CD8-positive, alpha-beta memory T cell (primary cell): Measurements from ENCODE around the gene TNFRSF21. TPM values are rescaled to one million over a fixed set of nuclear protein-coding genes. Genes with fewer than 3 reads are reported as not detected.

Source experiments
- CTCF ChIA-PET: fragments of 350-600 bp; sonication (Branson Sonifier 250); formaldehyde crosslinking; loops from one replicate; lab custom pipeline; 2021; ENCODE audit warnings: antibody characterized with exemption; lab: Charles Lee
- POLR2A ChIA-PET: fragments of 350-600 bp; sonication (Branson Sonifier 250); formaldehyde crosslinking; loops from one replicate; lab custom pipeline; 2021; ENCODE audit warnings: antibody characterized with exemption; lab: Charles Lee
- DNase-seq, 5 donors: peaks; one replicate each; pipeline versions ENCODE4 v3.0.0 to v3.0.0-alpha.2; 2020 to 2022; ENCODE audit warnings: mixed read lengths in 1 of 5
- H3K27ac ChIP-seq: one replicate; pipeline ENCODE4 v1.7.0; 2013; ENCODE audit warnings: low read depth, mild to moderate bottlenecking, low read length, moderate library complexity
- H3K27me3 ChIP-seq: 2 replicates; pipeline ENCODE4 v1.7.0; 2013; ENCODE audit warnings: low read length, mild to moderate bottlenecking; ENCODE audit not compliant: insufficient read depth, poor library complexity, severe bottlenecking
- H3K36me3 ChIP-seq: 2 replicates; pipeline ENCODE4 v1.7.0; 2013; ENCODE audit warnings: mild to moderate bottlenecking, low read length, moderate library complexity; ENCODE audit not compliant: insufficient read depth
- H3K4me1 ChIP-seq: 2 replicates; pipeline ENCODE4 v1.7.0; 2013; ENCODE audit warnings: mild to moderate bottlenecking, low read length, moderate library complexity; ENCODE audit not compliant: insufficient read depth
- H3K4me3 ChIP-seq: 2 replicates; pipeline ENCODE4 v1.7.0; 2013; ENCODE audit warnings: mild to moderate bottlenecking, low read length
- H3K9me3 ChIP-seq: 2 replicates; pipeline ENCODE4 v1.7.0; 2013; ENCODE audit warnings: mild to moderate bottlenecking, low read length
- H3K27ac Mint-ChIP-seq, 8 donors: one replicate each; pipeline ENCODE4 v1.8.0; 2020 to 2021; ENCODE audit warnings: mixed read lengths in 8 of 8, mild to moderate bottlenecking in 6 of 8, inconsistent platforms in 3 of 8, moderate library complexity in 3 of 8
- H3K27me3 Mint-ChIP-seq, 2 donors: one replicate each; pipeline ENCODE4 v1.8.0; 2020 to 2021; ENCODE audit warnings: mixed read lengths in 2 of 2, mild to moderate bottlenecking in 1 of 2, moderate library complexity in 1 of 2
- H3K36me3 Mint-ChIP-seq, 3 donors: one replicate each; pipeline ENCODE4 v1.8.0; 2020 to 2021; ENCODE audit warnings: mixed read lengths in 3 of 3, inconsistent platforms in 1 of 3, mild to moderate bottlenecking in 1 of 3
- H3K4me1 Mint-ChIP-seq, 3 donors: one replicate each; pipeline ENCODE4 v1.8.0; 2020 to 2021; ENCODE audit warnings: mixed read lengths in 3 of 3, inconsistent platforms in 1 of 3, mild to moderate bottlenecking in 1 of 3
- H3K4me3 Mint-ChIP-seq, 7 donors: one replicate each; pipeline ENCODE4 v1.8.0; 2020 to 2021; ENCODE audit warnings: mixed read lengths in 7 of 7, mild to moderate bottlenecking in 6 of 7, moderate library complexity in 4 of 7, inconsistent platforms in 2 of 7
- H3K9me3 Mint-ChIP-seq, 5 donors: one replicate each; pipeline ENCODE4 v1.8.0; 2020 to 2022; ENCODE audit warnings: mixed read lengths in 5 of 5, mild to moderate bottlenecking in 3 of 5, moderate library complexity in 2 of 5, inconsistent platforms in 1 of 5
- polyA plus RNA-seq: library from polyadenylated mRNA; unstranded; fragments of 300-500 nt; fragmentation: Illumina TruSeq; gene quantifications from one replicate; pipeline ENCODE4 v1.2.3, GENCODE V29; 2021
- total RNA-seq, 2 experiments: library from RNA; stranded (reverse); gene quantifications; one replicate each; pipeline ENCODE4 v1.2.3, GENCODE V29; 2021

TNFRSF21 gene
- total and polyA plus RNA-seq, 3 experiments from 2014 or later: 0.06 to 1.8 (median 1.7) TPM

GRCh38 chr6:47298475-47298874 lies 11.2 kb downstream of the TNFRSF21 start:
- no peaks in the 10 kb centered on the region for H3K9me3 ChIP-seq
- POLR2A ChIA-PET: no interaction called here
- no peaks in the 10 kb centered on the region for H3K36me3 Mint-ChIP-seq
- H3K4me1 ChIP-seq: no peaks in the 10 kb centered on the region
- H3K9me3 Mint-ChIP-seq: peaks cover 0 to 4% (median 0%) of the 10 kb centered on the region in 5 donors
- no peak for DNase-seq
- no peaks in the 10 kb centered on the region for H3K27me3 ChIP-seq
- H3K4me3 ChIP-seq: no peak overlapping the region
- no peaks in the 10 kb centered on the region for H3K36me3 ChIP-seq
- no peak overlapping the region for H3K27ac ChIP-seq
- CTCF ChIA-PET: interaction anchor here (0.7 kb wide), 2 partner anchors 9 to 10 kb away, joined by 3 read pairs; no protein-coding TSS in a partner anchor
- peaks cover 8 to 24% of the 10 kb centered on the region in 2 donors for H3K27me3 Mint-ChIP-seq
- no peaks in the 10 kb centered on the region for H3K4me1 Mint-ChIP-seq
- H3K27ac Mint-ChIP-seq: no peak overlapping the region
- no peak overlapping the region for H3K4me3 Mint-ChIP-seq

- Mint-ChIP-seq H3K9me3 (peaks cover 0 to 4% (median 0%) of the 10 kb centered on the region in 5 donors), H3K4me3 (no peak overlapping the region), H3K27me3 (peaks cover 8 to 11% of the 10 kb centered on the region in 2 donors), H3K4me1 (no peaks in the 10 kb centered on the region), H3K27ac (no peak overlapping the region), H3K36me3 (no peaks in the 10 kb centered on the region)
- ChIA-PET POLR2A (no interaction called here), CTCF (no interaction called here)
- Histone ChIP-seq H3K36me3 (no peaks in the 10 kb centered on the region), H3K9me3 (no peaks in the 10 kb centered on the region), H3K4me1 (no peaks in the 10 kb centered on the region), H3K27ac (no peak overlapping the region), H3K27me3 (no peaks in the 10 kb centered on the region), H3K4me3 (no peak overlapping the region)
- no peak for DNase-seq
Measured at GRCh38 chr6:47294990-47295389, 14.7 kb downstream of the TNFRSF21 start.

- Histone ChIP-seq H3K4me1 (no peaks in the 10 kb centered on the region), H3K36me3 (no peaks in the 10 kb centered on the region), H3K9me3 (no peaks in the 10 kb centered on the region), H3K27me3 (no peaks in the 10 kb centered on the region), H3K27ac (no peak overlapping the region), H3K4me3 (no peak overlapping the region)
- no peak overlapping the region for H3K27ac Mint-ChIP-seq
- no peak overlapping the region for H3K4me3 Mint-ChIP-seq
- ChIA-PET POLR2A (no interaction called here), CTCF (no interaction called here)
- DNase-seq: no peak
- no peaks in the 10 kb centered on the region for H3K36me3 Mint-ChIP-seq
- no peaks in the 10 kb centered on the region for H3K4me1 Mint-ChIP-seq
- peaks cover 7 to 8% of the 10 kb centered on the region in 2 donors for H3K27me3 Mint-ChIP-seq
- H3K9me3 Mint-ChIP-seq: peaks cover 0 to 4% (median 0%) of the 10 kb centered on the region in 5 donors
Measured at GRCh38 chr6:47292944-47293343, 16.8 kb downstream of the TNFRSF21 start.

- no peaks in the 10 kb centered on the region for H3K36me3 ChIP-seq
- no peak overlapping the region for H3K27ac ChIP-seq
- ChIA-PET CTCF (no interaction called here), POLR2A (no interaction called here)
- Mint-ChIP-seq H3K36me3 (no peaks in the 10 kb centered on the region), H3K9me3 (peaks cover 0 to 4% (median 0%) of the 10 kb centered on the region in 5 donors), H3K4me1 (no peaks in the 10 kb centered on the region), H3K27me3 (peaks cover 7 to 8% of the 10 kb centered on the region in 2 donors), H3K27ac (no peak overlapping the region), H3K4me3 (no peak overlapping the region)
- no peak for DNase-seq
- H3K4me3 ChIP-seq: no peak overlapping the region
- no peaks in the 10 kb centered on the region for H3K4me1 ChIP-seq
- H3K27me3 ChIP-seq: no peaks in the 10 kb centered on the region
- no peaks in the 10 kb centered on the region for H3K9me3 ChIP-seq
Measured at GRCh38 chr6:47292027-47292426, 17.7 kb downstream of the TNFRSF21 start.

- H3K9me3 ChIP-seq: no peaks in the 10 kb centered on the region
- ChIA-PET CTCF (interaction anchor here (0.7 kb wide), 1 partner anchor 8 kb away, joined by 3 read pairs; no protein-coding TSS in a partner anchor), POLR2A (no interaction called here)
- Mint-ChIP-seq H3K4me3 (no peak overlapping the region), H3K27ac (peak overlapping the region in 1 of 8 donors; percentile 6), H3K4me1 (no peaks in the 10 kb centered on the region), H3K27me3 (peaks cover 4 to 5% of the 10 kb centered on the region in 2 donors), H3K36me3 (no peaks in the 10 kb centered on the region), H3K9me3 (peaks cover 0 to 2% (median 0%) of the 10 kb centered on the region in 5 donors)
- DNase-seq: no peak
- H3K36me3 ChIP-seq: no peaks in the 10 kb centered on the region
- no peak overlapping the region for H3K4me3 ChIP-seq
- no peaks in the 10 kb centered on the region for H3K27me3 ChIP-seq
- no peaks in the 10 kb centered on the region for H3K4me1 ChIP-seq
- no peak overlapping the region for H3K27ac ChIP-seq
Measured at GRCh38 chr6:47290124-47290834, 19.4 kb downstream of the TNFRSF21 start.

GRCh38 chr6:47288267-47289090 lies 21.2 kb downstream of the TNFRSF21 start:
- Histone ChIP-seq H3K36me3 (no peaks in the 10 kb centered on the region), H3K4me1 (no peaks in the 10 kb centered on the region), H3K4me3 (no peak overlapping the region), H3K9me3 (no peaks in the 10 kb centered on the region), H3K27me3 (no peaks in the 10 kb centered on the region), H3K27ac (no peak overlapping the region)
- no peak overlapping the region for H3K4me3 Mint-ChIP-seq
- DNase-seq: no peak
- no peaks in the 10 kb centered on the region for H3K4me1 Mint-ChIP-seq
- H3K9me3 Mint-ChIP-seq: peaks cover 0 to 2% (median 0%) of the 10 kb centered on the region in 5 donors
- POLR2A ChIA-PET: no interaction called here
- no peak overlapping the region for H3K27ac Mint-ChIP-seq
- CTCF ChIA-PET: interaction anchor here (0.7 to 1.2 kb wide), 2 partner anchors 10 to 61 kb away, joined by 3 read pairs; no protein-coding TSS in a partner anchor
- peaks cover 0 to 4% of the 10 kb centered on the region in 2 donors for H3K27me3 Mint-ChIP-seq
- no peaks in the 10 kb centered on the region for H3K36me3 Mint-ChIP-seq

- no peaks in the 10 kb centered on the region for H3K4me1 ChIP-seq
- H3K27me3 ChIP-seq: no peaks in the 10 kb centered on the region
- no peak for DNase-seq
- no peak overlapping the region for H3K4me3 Mint-ChIP-seq
- H3K27me3 Mint-ChIP-seq: peaks cover 0 to 3% of the 10 kb centered on the region in 2 donors
- H3K4me3 ChIP-seq: no peak overlapping the region
- H3K4me1 Mint-ChIP-seq: no peaks in the 10 kb centered on the region
- POLR2A ChIA-PET: no interaction called here
- peaks cover 0 to 1% (median 0%) of the 10 kb centered on the region in 5 donors for H3K9me3 Mint-ChIP-seq
- H3K27ac ChIP-seq: no peak overlapping the region
- H3K9me3 ChIP-seq: no peaks in the 10 kb centered on the region
- CTCF ChIA-PET: no interaction called here
- no peaks in the 10 kb centered on the region for H3K36me3 ChIP-seq
- no peaks in the 10 kb centered on the region for H3K36me3 Mint-ChIP-seq
- H3K27ac Mint-ChIP-seq: no peak overlapping the region
Measured at GRCh38 chr6:47286301-47286700, 23.4 kb downstream of the TNFRSF21 start.

- CTCF ChIA-PET: no interaction called here
- no peaks in the 10 kb centered on the region for H3K4me1 ChIP-seq
- POLR2A ChIA-PET: no interaction called here
- no peaks in the 10 kb centered on the region for H3K27me3 ChIP-seq
- Mint-ChIP-seq H3K4me3 (no peak overlapping the region), H3K36me3 (no peaks in the 10 kb centered on the region), H3K9me3 (peaks cover 0 to 1% (median 0%) of the 10 kb centered on the region in 5 donors), H3K27ac (no peak overlapping the region), H3K27me3 (no peaks in the 10 kb centered on the region), H3K4me1 (no peaks in the 10 kb centered on the region)
- H3K36me3 ChIP-seq: no peaks in the 10 kb centered on the region
- H3K4me3 ChIP-seq: no peak overlapping the region
- DNase-seq: no peak
- no peaks in the 10 kb centered on the region for H3K9me3 ChIP-seq
- no peak overlapping the region for H3K27ac ChIP-seq
Measured at GRCh38 chr6:47283993-47284392, 25.7 kb downstream of the TNFRSF21 start.
